GM19452 (cell line): ENCODE measurements around the gene LRRC75A.
"Not testable (repeated sequence)": the region's sequence is repeated elsewhere in the genome, so short reads cannot be mapped to it uniquely, and the experiment has no call there.

ENCODE experiments used
- ATAC-seq: cut with Tn5 transposase; IDR thresholded peaks from one replicate; pipeline ENCODE4 v1.9.1; 2021; ENCODE audit not compliant: unreplicated experiment

Gene LRRC75A

DNA sequence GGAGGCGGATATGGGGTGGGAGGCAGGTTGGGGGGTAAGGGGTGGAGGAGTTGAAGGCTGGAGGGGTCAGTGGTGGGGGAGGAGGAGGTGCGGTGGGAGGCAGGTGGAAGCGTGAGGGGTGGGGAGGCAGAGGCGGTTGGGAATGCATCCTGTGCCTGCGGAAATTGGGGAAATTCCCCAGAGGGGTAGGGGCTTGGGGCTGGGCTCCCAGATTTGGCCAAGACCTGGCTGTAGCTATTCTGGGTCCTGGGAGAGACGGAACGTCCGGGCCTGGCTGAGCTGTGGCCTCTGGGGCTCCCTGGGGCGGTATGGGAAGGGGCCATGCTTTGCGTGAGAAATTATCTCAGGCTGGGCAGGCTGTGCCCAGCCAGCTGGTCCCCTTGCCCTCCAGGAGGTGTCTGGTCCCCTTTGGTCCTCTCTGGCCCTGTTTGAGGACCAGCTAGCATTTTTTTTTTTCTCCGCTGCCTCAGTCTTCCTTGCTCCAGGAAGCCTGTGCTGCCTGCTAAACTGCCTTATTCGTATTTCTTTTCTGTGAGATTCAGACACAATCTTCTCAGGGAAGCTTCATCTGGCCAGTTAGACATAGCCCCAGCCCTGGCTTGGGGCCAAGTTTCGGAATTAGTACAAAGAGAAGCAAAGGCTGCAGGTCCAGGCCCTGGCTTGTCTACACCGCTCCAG is 83.9 kb downstream of the LRRC75A start:
- ATAC-seq: peak; percentile 88

DNA sequence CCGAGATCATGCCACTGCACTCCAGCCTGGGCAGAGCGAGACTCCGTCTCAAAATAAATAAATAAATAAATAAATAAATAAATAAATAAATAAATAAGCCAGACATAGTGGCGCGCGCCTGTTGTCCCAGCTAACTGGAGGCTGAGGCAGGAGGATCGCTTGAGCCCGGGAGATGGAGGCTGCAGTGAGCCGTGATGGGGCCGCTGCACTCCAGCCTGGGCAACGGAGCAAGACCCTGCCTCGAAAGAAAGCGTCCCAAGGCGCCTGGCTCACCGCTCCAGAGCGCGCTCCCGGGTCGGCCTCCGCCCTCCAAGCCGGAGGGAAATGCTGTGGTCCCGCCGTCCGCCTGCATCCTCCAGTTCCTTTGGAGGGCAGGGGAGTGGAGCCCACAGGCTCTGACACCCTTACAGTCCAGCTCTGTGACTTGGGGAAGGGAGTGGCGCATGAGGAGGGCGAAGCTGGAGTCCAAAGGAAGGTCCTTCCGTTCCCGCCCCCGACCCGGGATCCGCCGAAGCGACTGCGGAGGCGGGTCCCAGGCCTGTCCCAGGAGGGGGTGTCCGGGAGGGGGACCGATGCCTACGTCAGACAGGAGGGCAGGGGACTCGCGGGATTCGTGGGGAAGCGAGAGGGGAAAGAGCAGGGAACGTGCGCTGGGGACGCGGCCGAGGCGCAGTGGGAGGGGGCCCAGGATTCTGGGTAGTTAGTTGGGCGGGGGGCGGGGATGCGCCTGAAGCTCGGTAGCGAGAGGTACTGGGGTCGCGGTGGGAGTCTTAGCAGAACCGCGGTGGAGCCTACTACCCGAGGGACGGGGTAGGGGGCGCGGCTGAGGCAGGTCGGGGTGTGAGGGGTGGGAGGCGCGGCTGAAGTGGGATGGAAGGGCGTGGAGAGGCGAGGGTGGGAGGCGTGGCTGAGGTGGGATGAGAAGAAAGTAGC is 85.0 kb downstream of the LRRC75A start:
- ATAC-seq: no peak

DNA sequence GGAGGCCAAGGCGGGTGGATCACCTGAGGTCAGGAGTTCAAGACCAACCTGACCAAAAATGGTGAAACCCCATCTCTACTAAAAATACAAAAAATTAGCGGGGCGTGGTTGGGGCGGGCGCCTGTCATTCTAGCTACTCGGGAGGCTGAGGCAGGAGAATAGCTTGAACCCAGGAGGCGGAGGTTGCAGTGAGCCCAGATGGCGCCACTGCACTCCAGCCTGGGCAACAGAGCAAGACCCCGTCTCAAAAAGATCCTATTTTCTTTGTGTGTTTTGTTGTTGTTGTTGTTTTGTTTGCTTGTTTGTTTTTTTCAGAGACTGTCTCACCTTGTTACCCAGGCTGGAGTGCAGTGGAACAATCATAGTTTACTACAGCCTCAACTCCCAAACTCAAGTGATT is 88.1 kb downstream of the LRRC75A start:
- not testable (repeated sequence) for ATAC-seq

DNA sequence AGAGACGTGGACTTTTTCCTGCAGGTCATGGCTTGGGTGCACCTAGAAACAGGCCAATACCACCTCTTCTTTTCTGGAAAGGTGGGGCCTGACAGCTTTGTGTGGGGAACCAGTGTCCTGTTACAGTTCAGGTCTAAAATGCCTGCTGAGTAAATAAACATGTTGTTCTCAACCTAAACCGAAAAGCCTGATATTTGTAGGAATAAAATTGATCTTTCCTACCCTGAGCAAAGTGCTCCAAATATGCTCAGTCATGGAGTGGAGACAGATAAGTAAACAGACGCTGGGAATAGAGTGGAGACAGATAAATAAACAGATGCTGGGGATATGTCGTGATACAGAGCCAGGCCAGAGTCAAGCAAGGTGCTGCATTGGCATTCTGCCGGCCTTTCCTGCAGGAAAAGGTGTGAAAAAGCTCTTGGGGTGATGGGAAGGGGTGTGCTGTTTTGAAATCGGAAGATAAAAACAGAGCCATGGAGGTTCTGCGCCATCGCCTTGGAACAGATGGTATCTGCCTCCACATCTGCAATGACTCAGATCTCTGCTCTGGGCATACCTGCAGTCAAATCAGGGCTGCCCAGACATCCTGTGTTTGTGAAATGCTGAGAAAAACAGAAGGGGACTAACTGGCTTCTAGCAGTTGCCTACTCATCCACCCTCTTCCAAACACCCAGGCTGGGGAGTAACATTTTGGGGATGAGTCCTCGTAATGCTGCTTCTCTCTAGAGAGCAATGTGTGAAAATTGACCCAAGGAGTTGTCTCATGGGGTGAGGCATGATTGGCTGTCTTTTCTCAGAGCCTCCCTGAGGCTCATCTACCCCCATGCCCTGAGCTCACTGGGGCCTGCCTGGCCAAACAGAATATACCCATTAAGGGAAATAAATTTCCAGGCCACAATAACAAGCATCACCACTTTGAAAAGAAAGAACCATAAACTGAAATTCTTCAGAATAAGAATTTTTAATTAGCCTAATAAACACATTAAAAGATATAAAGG is 93.4 kb downstream of the LRRC75A start:
- ATAC-seq: peak; percentile 82

DNA sequence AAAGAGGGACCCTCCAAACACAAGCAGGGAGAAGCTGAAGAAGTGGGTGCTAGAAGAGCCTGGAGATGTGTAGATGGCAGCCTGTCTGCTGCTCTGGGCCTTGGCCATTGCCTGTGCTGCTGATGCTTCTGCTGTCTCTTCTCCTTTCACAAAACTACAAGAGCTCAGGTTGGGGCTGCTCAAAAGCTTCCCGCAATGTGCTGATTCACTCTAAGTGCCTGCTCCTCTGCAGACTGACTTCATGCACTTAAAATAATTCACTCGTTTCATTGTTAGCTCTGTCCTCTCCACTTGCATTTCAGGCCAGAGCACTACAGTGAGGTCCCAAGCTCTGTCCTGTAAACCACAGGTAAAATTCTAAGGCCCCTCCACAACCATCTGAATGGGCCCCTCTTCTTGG is 95.3 kb downstream of the LRRC75A start:
- not testable (repeated sequence) for ATAC-seq

DNA sequence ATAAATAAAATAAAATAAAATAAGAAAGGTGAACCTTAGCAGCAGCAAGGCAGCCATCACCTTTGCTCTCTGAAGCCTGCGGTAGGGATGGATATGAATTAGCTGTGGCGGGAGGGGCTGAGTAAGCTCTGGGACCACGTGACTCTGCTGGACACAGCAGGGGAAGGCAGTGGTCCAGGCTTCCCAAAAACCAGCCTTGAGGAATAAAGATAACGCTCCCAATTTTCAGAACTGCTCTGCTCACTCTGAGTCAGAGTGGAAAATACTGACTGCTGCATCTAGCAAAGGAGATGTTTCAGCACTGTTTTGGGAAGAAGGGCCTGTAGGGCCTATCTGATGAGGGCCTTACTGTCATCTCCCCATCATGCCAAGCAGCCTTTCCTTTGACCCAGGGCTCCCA is 96.1 kb downstream of the LRRC75A start:
- not testable (repeated sequence) for ATAC-seq

DNA sequence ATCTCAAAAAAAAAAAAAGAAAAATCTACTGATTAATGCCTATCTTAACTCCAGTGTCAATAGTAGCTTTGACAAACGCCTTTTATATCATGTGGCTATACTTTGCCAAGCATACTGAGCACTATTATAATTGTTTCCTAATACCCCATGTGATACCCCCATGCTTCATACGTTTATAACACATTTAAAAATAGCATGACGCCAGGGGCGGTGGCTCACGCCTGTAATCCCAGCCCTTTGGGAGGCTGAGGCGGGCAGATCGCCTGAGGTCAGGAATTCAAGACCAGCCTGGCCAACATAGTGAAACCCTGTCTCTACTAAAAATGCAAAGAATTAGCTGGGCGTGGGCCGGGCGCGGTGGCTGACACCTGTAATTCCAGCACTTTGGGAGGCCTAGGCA is 99.5 kb downstream of the LRRC75A start:
- ATAC-seq: not testable (repeated sequence)
